Loucy (cell line): Measurements from ENCODE around the gene EIF5A.

Experiments
- H2AFZ ChIP-seq: fragments of 200-600 bp; sonication (generic); 2 replicates; pipeline ENCODE4 v1.6.0; 2016; ENCODE audit warnings: antibody characterized with exemption, mild to moderate bottlenecking, low read length, moderate library complexity
- H3F3A ChIP-seq: fragments of 200-600 bp; 2 replicates; pipeline ENCODE4 v1.6.0; 2016; ENCODE audit warnings: antibody characterized with exemption, low read depth, mild to moderate bottlenecking
- H3K27me3 ChIP-seq: fragments of 200-600 bp; sonication (generic); 2 replicates; pipeline ENCODE4 v1.6.1; 2014; ENCODE audit warnings: low read length, mild to moderate bottlenecking; ENCODE audit not compliant: insufficient read depth, poor library complexity, severe bottlenecking
- H3K36me3 ChIP-seq: fragments of 200-600 bp; sonication (generic); 2 replicates; pipeline ENCODE4 v1.6.1; 2016; ENCODE audit warnings: low read length; ENCODE audit not compliant: insufficient read depth
- H3K4me1 ChIP-seq: fragments of 200-600 bp; sonication (generic); 2 replicates; pipeline ENCODE4 v1.5.1; 2014; ENCODE audit warnings: low read length, mild to moderate bottlenecking; ENCODE audit not compliant: insufficient read depth, poor library complexity, severe bottlenecking
- H3K4me2 ChIP-seq: fragments of 200-600 bp; sonication (generic); 2 replicates; pipeline ENCODE4 v1.6.0; 2014; ENCODE audit warnings: antibody characterized with exemption, low read length, low read depth, mild to moderate bottlenecking; ENCODE audit not compliant: poor library complexity, severe bottlenecking
- H3K4me3 ChIP-seq: fragments of 200-600 bp; sonication (generic); 2 replicates; pipeline ENCODE4 v1.5.1; 2014; ENCODE audit warnings: low read length, mild to moderate bottlenecking, mixed read lengths; ENCODE audit not compliant: poor library complexity, severe bottlenecking
- H3K79me2 ChIP-seq: fragments of 200-600 bp; sonication (generic); 2 replicates; pipeline ENCODE4 v1.6.1; 2014; ENCODE audit warnings: low read length; ENCODE audit not compliant: insufficient read depth
- H3K9ac ChIP-seq: fragments of 200-600 bp; sonication (generic); 2 replicates; pipeline ENCODE4 v1.6.0; 2014; ENCODE audit warnings: mild to moderate bottlenecking, low read depth, low read length, moderate library complexity; ENCODE audit not compliant: poor library complexity, severe bottlenecking
- H3K9me2 ChIP-seq: fragments of 200-600 bp; sonication (generic); replicated peaks from 2 replicates; pipeline ENCODE4 v1.6.1; 2016; ENCODE audit warnings: low read depth, low read length, mixed read lengths
- H3K9me3 ChIP-seq: fragments of 200-600 bp; sonication (generic); 2 replicates; pipeline ENCODE4 v1.6.1; 2014; ENCODE audit warnings: mild to moderate bottlenecking, antibody characterized with exemption, low read length, low read depth; ENCODE audit not compliant: insufficient read depth
- H4K20me1 ChIP-seq: fragments of 200-600 bp; sonication (generic); 2 replicates; pipeline ENCODE4 v1.6.0; 2014; ENCODE audit warnings: antibody characterized with exemption, low read length, mild to moderate bottlenecking; ENCODE audit not compliant: insufficient read depth, poor library complexity, severe bottlenecking
- CTCF ChIP-seq: fragments of 200-600 bp; sonication (generic); conservative IDR thresholded peaks from 2 replicates; pipeline ENCODE4 v1.5.1; 2014; ENCODE audit warnings: mild to moderate bottlenecking, antibody characterized with exemption, low read length
- EZH2phosphoT487 ChIP-seq: fragments of 200-600 bp; IDR thresholded peaks from 2 replicates; pipeline ENCODE4 v1.6.1; 2018; ENCODE audit warnings: antibody characterized with exemption, mild to moderate bottlenecking, moderate library complexity, borderline replicate concordance

The EIF5A gene

DNA sequence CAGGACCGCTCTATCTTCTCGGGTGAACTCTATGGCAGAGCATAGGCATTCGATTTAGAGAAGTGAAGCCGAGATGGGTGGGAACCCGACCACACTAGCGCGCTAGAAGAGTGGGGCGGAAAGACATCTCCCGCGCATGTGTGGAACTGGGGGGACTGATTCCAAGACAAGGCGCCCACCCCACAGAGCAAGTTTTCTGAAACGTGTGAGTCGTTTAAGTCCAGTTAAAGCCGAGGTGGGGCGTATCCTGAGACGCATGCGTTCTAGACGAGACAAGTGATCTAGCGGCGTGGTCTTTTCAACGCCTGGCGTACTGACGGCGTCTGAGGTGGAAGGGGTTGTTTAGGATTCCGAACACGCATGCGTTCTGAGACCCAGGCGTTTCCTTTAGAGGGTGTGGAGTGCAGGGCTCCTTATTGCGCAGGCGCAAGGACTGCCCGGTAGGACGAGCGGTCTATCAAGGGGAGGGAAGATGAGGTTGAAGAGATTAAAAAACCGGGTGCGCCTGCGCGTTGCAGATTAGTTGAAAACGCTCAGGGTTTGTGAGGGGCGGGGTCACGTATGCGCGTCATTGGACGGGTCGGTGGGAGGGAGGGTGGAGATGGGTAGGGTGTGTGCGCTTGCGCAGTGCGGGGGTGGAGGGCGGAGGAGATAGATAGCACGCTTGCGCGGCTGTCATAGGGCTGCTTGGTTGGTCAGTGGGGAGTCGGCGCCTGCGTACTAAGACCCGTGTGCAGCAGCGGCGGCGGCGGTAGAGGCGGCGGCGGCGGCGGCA is at the start of gene EIF5A:
Gene EIF5A, plus strand, starts transcription at position 718 of the 775 bp plus-strand sequence. CDS start 2,008 bp downstream, outside the sequence.
- TF ChIP-seq CTCF, result no peak
- TF ChIP-seq EZH2phosphoT487, result no peak
- H4K20me1 ChIP-seq, result peaks cover 40% of the 10 kb centered on the region
- H3K4me1 ChIP-seq, result peaks cover 21% of the 10 kb centered on the region
- peak within 1 kb of the TSS; percentile 93 for H3K4me3 ChIP-seq
- peak within 1 kb of the TSS; percentile 99 for H3K4me2 ChIP-seq
- peak within 1 kb of the TSS; percentile 66 for H2AFZ ChIP-seq
- H3F3A ChIP-seq, result peaks cover 13% of the 10 kb centered on the region
- H3K9me2 ChIP-seq, result no peaks in the 10 kb centered on the region
- H3K27me3 ChIP-seq, result peaks cover 12% of the 10 kb centered on the region
- peaks cover 45% of the 10 kb centered on the region for H3K79me2 ChIP-seq
- no peaks in the 10 kb centered on the region for H3K9me3 ChIP-seq
- peaks cover 27% of the 10 kb centered on the region for H3K36me3 ChIP-seq
- peak within 1 kb of the TSS; percentile 99 for H3K9ac ChIP-seq

- no peaks in the 10 kb centered on the region for H3K9me3 ChIP-seq
- no peaks in the 10 kb centered on the region for H4K20me1 ChIP-seq
- H3K4me1 ChIP-seq, result peaks cover 4% of the 10 kb centered on the region
- TF ChIP-seq EZH2phosphoT487 (no peak), CTCF (no peak)
- H3K36me3 ChIP-seq, result peaks cover 29% of the 10 kb centered on the region; the same call in 1 of the 2 replicates
- no peak overlapping the region for H3K4me3 ChIP-seq
- no peaks in the 10 kb centered on the region for H3K27me3 ChIP-seq
- no peaks in the 10 kb centered on the region for H3K9me2 ChIP-seq
- no peak overlapping the region for H3K9ac ChIP-seq
- no peaks in the 10 kb centered on the region for H3F3A ChIP-seq
- H3K79me2 ChIP-seq, result peaks cover 11% of the 10 kb centered on the region
- H3K4me2 ChIP-seq, result no peak overlapping the region
- H2AFZ ChIP-seq, result no peak overlapping the region
Measured at GRCh38 chr17:7258731-7259554, 48.5 kb upstream of the EIF5A start.

DNA sequence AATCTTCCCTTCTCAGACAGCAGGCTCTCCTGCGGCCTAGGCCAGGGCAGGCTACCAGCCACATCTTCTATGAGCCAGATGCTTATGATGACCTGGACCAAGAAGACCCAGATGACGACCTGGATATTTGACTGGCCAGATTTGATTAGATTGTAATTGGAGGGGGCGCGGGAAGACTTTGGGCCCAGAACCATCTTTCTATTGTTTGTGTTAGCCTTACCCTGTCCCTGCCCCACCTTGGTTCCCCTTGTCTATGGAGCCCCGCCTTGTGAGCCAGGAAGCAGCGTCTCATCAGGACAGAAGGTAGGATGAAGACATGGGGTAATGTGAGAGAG is 47.9 kb upstream of the EIF5A start:
- Histone ChIP-seq H3K9me3 (no peaks in the 10 kb centered on the region), H3K4me3 (no peak overlapping the region), H3F3A (no peaks in the 10 kb centered on the region), H3K36me3 (peaks cover 27% of the 10 kb centered on the region; the same call in 1 of the 2 replicates), H2AFZ (no peak overlapping the region), H4K20me1 (no peaks in the 10 kb centered on the region), H3K9me2 (no peaks in the 10 kb centered on the region), H3K27me3 (no peaks in the 10 kb centered on the region), H3K4me1 (no peaks in the 10 kb centered on the region), H3K9ac (no peak overlapping the region), H3K4me2 (no peak overlapping the region), H3K79me2 (peaks cover 6% of the 10 kb centered on the region; the same call in 1 of the 2 replicates)
- TF ChIP-seq EZH2phosphoT487 (no peak), CTCF (no peak)
